Occipital lobe (tissue), 2 donors: ENCODE data around the gene UBE2B. TPM values are rescaled to one million over a fixed set of nuclear protein-coding genes. Genes with fewer than 3 reads are reported as not detected.
"Not testable (repeated sequence)": the region's sequence is repeated elsewhere in the genome, so short reads cannot be mapped to it uniquely, and the experiment has no call there.

Experiments
- DNase-seq: peaks from one replicate; lab custom pipeline; 2025; lab: John Stamatoyannopoulos, UW
- total RNA-seq: library from RNA; depleted of rRNA; stranded (reverse); fragments of >200 nt; gene quantifications from one replicate; pipeline ENCODE4 v1.2.3, GENCODE V29; 2014

UBE2B gene
- total RNA-seq, 1 donor from 2014 or later: 83.4 TPM

GRCh38 chr5:134398609-134399155 lies 27.3 kb downstream of the UBE2B start:
- no peak for DNase-seq

- DNase-seq: no peak
Observed at GRCh38 chr5:134403951-134404350, 32.6 kb downstream of the UBE2B start.

DNA sequence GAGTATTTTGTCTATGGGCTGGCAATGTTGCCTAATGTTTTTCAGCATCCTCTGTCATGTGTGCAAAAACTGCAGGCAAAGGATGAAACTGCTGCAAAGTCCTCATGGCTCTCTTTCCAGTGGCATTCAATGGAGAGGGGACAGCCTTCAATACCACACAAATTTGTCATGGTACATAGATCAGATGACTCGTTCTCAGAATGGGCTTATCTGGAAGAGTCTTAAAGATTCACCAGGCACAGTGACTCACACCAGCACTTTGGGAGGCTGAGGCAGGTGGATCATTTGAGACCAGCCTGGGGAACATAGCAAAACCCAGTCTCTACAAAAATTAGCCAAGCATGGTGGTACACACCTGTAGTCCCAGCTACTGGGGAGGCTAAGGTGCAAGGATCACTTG lies 35.0 kb downstream of the UBE2B start:
- DNase-seq: no peak

DNA sequence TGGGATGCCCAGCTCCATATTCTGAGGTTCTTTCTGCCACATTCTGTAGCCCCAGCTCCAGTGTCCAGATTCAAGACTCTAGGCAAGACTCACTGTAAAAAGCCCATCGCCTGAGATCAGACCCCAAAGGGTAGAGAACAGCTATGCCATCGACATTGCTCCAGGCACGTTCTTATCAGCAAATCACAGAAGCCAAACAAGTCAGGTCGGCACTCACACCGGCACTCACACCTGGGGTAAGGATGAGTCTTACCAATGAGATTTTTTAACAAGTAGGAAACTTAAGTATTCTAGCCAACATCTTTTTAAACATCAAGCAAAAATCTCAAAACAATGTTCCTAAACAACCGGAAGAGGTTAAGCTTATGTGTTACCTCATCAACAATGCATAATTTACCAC lies 38.0 kb downstream of the UBE2B start:
- DNase-seq: no peak

GRCh38 chr5:134410822-134411221 lies 39.5 kb downstream of the UBE2B start:
- no peak for DNase-seq

DNA sequence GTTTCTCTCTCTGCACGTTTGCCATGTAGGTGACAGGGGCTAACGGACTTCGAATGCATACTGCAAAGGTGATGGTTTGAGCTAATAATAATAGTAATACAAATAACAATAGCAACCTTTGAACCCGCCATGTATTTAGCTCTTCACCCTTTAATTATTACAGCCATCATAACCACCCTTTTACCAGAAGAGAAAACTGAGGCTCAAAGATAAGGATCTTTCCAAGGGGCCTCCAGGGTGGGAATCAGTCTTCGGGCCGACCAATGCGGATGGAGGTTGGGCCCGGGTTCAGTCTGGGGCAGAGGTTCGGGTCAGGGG lies 39.8 kb downstream of the UBE2B start:
- no peak for DNase-seq

DNA sequence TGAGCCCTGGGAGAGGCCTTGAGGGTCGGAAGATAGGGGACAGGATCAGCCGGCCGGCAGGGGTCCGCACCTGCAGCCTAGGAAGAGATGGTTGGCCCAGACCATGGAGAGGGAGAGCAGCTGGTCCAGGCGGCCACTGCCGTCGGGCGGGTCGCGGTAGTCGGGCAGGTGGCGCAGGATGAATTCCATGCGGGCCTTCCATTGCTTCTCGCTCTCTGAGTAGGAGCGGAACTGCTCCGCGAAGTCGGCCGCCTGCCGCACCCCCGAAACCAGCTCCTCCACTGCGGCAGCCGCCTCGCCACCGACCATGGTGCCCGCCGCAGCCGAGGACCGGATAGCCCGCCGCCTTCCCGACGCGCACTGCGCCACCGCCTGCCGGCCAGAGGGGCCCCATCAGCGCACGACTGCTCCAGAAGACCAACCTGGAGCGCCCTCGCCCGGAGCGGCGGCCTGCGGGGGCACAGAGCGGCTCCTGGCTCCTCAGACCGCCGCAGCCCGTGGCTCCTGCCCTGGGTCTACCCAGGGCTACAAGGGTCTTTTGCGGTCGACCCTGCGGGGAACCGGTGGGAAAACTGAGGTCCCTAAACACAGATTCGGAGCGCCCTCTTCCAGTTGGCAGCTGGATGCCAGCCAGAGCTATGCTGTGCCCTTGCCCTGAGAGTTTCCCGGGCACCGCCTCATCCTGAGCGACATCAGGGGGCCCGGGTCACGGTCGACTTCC lies 40.3 kb downstream of the UBE2B start, which contains the start of gene CDKN2AIPNL:
Gene CDKN2AIPNL (minus strand): TSS at position 336 of the 721 bp plus-strand sequence. CDS start 27 bp downstream, at position 309.
- DNase-seq: peak; percentile 86

DNA sequence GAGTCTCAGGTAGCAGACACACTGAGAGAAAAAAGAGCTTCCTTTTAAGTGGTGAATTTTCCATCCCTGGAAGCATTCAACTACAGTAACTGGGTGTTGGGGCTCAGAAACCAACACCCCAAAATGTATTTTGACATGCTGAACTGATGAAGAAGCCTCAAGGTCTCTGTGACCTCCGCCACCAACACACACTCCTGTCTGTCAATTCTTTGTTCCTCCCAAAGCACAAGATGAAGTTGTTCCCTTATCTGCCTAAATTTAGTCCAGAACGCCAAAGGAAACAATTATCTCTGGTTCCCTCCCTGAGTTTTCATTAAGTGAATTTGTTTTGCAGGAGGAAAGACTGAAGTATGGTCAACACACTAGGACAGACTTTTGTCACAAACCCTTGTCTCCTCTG lies 41.7 kb downstream of the UBE2B start:
- no peak for DNase-seq

DNA sequence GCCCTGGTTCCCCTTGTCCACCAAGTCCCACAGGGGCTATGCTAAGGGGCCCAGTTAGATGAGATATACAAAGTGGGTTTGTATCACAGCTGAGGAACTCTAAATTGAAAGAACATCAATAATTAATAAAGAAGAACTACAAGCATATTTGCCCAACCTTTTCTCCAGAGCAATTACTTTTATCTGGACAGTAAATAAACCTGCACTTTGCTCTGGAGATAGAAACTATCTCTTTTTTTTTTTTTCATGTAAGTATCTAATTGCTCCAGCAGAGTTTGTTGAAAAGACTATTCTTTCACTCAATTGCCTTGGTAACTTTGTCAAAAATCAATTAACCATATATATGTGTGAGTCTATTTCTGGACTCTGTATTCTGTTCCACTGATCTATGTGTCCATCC lies 46.3 kb downstream of the UBE2B start:
- DNase-seq: no peak

DNA sequence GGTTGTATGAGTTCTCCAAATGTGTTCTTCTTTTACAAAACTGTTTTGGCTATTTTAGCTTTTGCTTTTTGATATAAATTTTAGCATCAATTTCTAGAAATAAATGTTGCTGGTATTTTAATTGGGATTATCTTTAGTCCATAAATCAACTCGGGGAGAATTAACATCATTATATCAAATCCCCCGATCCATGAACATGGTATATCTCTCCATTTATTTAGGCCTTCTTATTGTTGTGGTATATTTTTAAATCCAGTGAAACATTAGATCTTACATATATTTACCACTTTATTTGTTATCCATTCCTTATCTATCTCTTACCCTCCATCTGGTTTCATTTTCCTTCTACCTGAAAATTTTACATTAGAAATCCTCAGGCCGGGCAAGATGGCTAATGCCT lies 47.6 kb downstream of the UBE2B start:
- no peak for DNase-seq

DNA sequence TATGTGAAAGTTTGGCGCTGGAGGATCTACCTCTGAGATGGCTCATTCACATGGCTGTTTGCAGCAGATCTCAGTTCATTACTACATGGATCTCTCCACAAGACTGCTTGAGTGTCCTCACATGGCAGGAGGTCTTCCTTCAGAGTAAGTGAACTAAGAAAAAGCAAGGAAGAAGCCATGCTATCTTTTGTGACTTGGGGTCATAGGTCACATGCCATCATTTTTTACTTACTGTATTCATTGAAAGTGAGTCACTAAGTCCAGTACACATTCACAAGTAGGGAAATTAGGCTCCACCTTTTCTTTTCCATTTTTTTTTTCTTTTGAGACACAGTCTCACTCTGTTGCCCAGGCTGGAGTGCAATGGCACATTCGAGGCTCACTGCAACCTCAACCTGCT lies 49.0 kb downstream of the UBE2B start:
- no peak for DNase-seq

- DNase-seq: not testable (repeated sequence)
Observed at GRCh38 chr5:134421038-134421437, 49.7 kb downstream of the UBE2B start.

DNA sequence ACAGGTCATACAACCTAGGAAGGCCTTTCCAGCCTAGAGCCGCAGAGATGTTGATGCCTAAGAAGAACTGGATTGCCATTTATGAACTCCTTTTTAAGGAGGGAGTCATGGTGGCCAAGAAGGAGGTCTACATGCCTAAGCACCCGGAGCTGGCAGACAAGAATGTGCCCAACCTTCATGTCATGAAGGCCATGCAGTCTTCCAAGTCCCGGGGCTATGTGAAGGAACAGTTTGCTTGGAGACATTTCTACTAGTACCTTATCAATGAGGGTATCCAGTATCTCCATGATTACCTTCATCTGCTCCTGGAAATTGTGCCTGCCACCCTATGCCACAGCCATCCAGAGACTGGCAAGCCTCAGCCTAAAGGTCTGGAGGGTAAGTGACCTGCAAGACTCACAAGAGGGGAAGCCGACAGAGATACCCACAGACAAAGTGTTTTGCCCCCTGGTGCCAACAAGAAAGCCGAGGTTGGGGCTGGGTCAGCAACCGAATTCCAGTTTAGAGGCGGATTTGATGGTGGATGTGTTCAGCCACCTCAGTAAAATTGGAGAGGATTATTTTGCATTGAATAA lies 51.5 kb downstream of the UBE2B start:
- no peak for DNase-seq

GRCh38 chr5:134423376-134423775 lies 52.0 kb downstream of the UBE2B start:
- DNase-seq: no peak

DNA sequence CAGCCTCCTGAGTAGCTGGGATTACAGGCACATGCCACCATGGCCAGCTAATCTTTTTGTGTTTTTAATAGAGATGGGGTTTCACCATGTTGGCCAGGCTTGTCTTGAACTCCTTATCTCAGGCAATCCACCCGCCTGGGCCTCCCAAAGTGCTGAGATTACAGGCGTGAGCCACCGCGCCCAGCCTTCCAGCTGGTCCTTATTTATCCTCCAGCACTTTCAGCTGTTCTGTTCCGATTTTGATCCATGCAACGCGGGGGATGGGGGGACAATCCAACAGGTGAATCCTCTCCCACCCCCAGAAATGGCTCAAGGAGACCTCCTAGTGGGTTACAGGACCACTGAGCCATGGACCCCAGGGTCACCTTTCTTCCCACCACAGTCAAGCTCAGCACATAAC lies 55.0 kb downstream of the UBE2B start:
- no peak for DNase-seq

DNA sequence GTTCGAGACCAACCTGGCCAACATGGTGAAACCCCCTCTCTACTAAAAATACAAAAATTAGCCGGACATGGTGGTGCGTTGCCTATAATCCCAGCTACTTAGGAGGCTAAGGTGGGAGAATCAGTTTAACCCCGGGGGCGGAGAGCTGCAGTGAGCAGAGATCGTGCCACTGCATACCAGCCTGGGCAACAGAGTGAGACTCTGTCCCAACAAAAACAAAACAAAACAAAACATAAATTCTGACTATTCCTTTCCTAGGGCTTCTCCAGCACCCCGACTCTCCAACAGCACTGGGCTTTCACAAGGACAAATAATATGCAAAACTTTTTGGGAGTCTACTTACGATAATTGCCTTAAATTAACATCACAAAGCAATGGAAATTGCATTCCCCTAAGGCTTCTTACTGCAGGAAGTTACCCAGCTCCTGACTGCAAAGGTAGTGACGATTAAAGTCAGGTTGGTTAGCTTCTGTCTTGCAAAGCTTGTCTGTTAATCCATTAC lies 56.2 kb downstream of the UBE2B start:
- DNase-seq: no peak

- no peak for DNase-seq
Observed at GRCh38 chr5:134430001-134430569, 58.7 kb downstream of the UBE2B start.

DNA sequence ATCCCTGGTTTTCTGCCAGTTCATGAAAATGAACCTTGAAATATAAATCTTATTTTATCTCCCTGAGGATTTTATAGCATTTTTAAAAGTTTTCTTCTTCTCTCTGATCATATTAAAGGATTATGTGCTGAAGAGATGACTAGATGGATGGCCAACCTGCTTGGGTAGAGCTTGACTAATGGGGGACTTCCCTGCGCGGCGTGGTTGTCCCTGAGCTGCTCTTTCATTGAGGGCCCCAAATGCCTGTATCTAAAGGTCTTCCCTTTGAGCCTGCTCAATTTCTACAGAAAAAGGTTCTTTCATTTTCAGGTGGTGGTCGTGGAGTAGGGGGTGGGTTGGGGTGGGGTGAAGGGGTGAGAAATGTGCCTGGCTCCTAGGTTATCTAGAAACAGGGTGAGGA lies 60.8 kb downstream of the UBE2B start:
- no peak for DNase-seq

DNA sequence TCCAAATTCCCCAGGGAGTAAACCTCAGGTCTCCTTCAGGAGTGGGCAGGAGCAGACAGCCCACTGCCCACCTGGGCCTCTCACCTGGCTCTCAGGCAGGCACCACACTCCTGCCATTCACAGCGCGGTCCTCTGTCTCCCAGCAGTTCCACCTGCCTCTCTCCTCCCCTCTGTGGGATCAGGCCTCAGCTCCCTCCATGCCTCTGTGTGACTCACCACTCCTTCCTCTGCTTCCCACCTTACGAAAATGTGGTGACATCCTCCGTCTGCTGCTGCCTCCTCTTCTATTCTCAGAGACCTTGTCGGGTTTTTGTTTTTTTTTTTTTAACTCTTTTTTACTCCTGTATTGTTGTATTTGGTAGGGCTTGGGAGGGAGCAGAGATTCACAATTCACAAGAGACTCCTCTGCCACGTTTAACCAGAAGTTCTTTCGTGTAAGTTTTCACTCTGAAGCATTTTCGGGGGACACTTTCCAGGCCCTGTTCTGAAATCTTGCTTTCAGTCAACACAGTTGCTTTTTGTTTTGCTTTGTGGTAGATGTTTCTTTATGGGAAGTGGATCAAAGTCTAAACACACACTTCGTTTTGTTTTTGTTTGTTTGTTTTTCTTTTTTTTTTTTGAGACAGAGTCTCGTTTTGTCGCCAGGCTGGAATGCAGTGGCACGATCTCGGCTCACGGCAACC lies 61.4 kb downstream of the UBE2B start:
- DNase-seq: peak; percentile 13

DNA sequence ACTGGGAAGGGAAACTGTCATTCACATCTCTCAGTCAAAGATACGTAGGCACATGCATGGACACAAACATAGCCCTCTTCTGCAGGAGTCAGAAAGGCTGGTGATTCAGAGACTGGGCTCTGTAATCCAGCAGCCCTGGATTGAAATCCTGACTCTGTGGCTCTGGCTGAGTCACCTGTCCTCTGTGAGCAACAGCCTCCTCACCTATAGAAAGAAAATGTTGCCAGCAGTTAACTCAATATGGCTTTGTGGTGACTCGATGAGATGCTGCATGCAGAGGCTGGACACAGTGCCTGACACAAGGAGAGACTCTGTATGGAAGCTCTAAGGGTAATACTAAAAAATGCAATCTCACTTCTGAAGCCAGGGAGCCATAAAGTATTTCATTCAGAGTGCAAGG lies 64.2 kb downstream of the UBE2B start:
- DNase-seq: peak; percentile 14

- peak; percentile 62 for DNase-seq
Observed at GRCh38 chr5:134436523-134437339, 65.4 kb downstream of the UBE2B start.
